Transverse colon (tissue), 4 donors: ENCODE measurements around the gene KPNA6. TPM values are rescaled to one million over a fixed set of nuclear protein-coding genes. Genes with fewer than 3 reads are reported as not detected.
A peak's percentile ranks its signal among the peaks of the same experiment; 100 is the strongest.

Experiments used
- DNase-seq: peaks from one replicate; pipeline ENCODE4 v3.0.0-alpha.2; 2019
- H3K27ac ChIP-seq, 4 donors: fragments of 200-600 bp; sonication (generic); 2 replicates each; pipeline ENCODE4 v1.5.1; 2016 to 2018; ENCODE audit warnings: inconsistent platforms in 4 of 4
- H3K27me3 ChIP-seq: fragments of 200-600 bp; sonication (generic); 2 replicates; pipeline ENCODE4 v1.5.1; 2017; ENCODE audit warnings: inconsistent platforms
- H3K36me3 ChIP-seq, 4 donors: fragments of 200-600 bp; sonication (generic); 2 replicates each; pipeline ENCODE4 v1.5.1; 2017 to 2019; ENCODE audit warnings: inconsistent platforms in 4 of 4
- H3K4me1 ChIP-seq, 4 donors: fragments of 200-600 bp; sonication (generic); 2 replicates each; pipeline ENCODE4 v1.5.1; 2017 to 2020; ENCODE audit warnings: inconsistent platforms in 4 of 4
- H3K4me3 ChIP-seq, 4 donors: fragments of 200-600 bp; sonication (generic); 1 replicate in 1 of 4; 2 replicates in 3 of 4; pipeline versions ENCODE4 v1.5.1 to v1.6.1; 2017 to 2019; ENCODE audit warnings: inconsistent platforms in 4 of 4
- H3K9me3 ChIP-seq, 2 donors: fragments of 200-600 bp; sonication (generic); 2 replicates each; pipeline ENCODE4 v1.5.1; 2017 to 2019; ENCODE audit warnings: inconsistent platforms in 2 of 2
- EP300 ChIP-seq: sonication (generic); formaldehyde crosslinking; IDR thresholded peaks from one replicate; pipeline ENCODE4 v1.6.1; 2017; ENCODE audit warnings: antibody characterized with exemption, low read depth
- POLR2A ChIP-seq: fragments of 450-650 bp; IDR thresholded peaks from one replicate; pipeline ENCODE4 v1.6.1; 2016; ENCODE audit warnings: antibody characterized with exemption, mild to moderate bottlenecking, moderate library complexity
- POLR2AphosphoS5 ChIP-seq, 3 donors: sonication (generic); formaldehyde crosslinking; IDR thresholded peaks; one replicate each; pipeline ENCODE4 v1.6.1; 2016; ENCODE audit warnings: antibody characterized with exemption in 3 of 3
- WGBS, 2 donors: methylation state at CpG; one replicate each; pipeline ENCODE4 v1.1.5; 2018; ENCODE audit warnings: low coverage in 1 of 2; 5-methylcytosine and 5-hydroxymethylcytosine counted together
- in situ Hi-C, 4 donors: fragments of 200-750 bp; cut with MboI; loops; one replicate each; pipeline versions ENCODE4 v1.15.0 to v1.15.1; 2017; ENCODE audit warnings: low sequenced_read_pairs in 3 of 4, low pct_ligation_motif_present in 1 of 4, low pct_unique_long_range_greater_than_20kb in 1 of 4
- intact Hi-C: fragments of 100-400 bp; cut with DNase I; formaldehyde crosslinking; loops from one replicate; pipeline ENCODE4 v1.15.1; 2023; ENCODE audit warnings: low total_unique reads
- total RNA-seq, 4 donors: library from RNA; depleted of rRNA; stranded (reverse); fragments of >200 nt; gene quantifications; one replicate each; pipeline ENCODE4 v1.1.0, GENCODE V29; 2016
- TF ChIP-seq, protein P1 (sequence below), 5 experiments: fragments of 200-600 bp in 3 of 5; fragments of 450-650 bp in 2 of 5; sonication (generic) in 3 of 5; IDR thresholded peaks; 1 replicate in 2 of 5; 2 replicates in 3 of 5; pipeline ENCODE4 v1.5.1; 2016 to 2017; ENCODE audit warnings: antibody characterized with exemption in 5 of 5, inconsistent platforms in 3 of 5, mild to moderate bottlenecking in 2 of 5, moderate library complexity in 1 of 5

KPNA6 gene
- total RNA-seq, 4 donors from 2014 or later = 20.5 to 30.5 (median 25.4) TPM

DNA sequence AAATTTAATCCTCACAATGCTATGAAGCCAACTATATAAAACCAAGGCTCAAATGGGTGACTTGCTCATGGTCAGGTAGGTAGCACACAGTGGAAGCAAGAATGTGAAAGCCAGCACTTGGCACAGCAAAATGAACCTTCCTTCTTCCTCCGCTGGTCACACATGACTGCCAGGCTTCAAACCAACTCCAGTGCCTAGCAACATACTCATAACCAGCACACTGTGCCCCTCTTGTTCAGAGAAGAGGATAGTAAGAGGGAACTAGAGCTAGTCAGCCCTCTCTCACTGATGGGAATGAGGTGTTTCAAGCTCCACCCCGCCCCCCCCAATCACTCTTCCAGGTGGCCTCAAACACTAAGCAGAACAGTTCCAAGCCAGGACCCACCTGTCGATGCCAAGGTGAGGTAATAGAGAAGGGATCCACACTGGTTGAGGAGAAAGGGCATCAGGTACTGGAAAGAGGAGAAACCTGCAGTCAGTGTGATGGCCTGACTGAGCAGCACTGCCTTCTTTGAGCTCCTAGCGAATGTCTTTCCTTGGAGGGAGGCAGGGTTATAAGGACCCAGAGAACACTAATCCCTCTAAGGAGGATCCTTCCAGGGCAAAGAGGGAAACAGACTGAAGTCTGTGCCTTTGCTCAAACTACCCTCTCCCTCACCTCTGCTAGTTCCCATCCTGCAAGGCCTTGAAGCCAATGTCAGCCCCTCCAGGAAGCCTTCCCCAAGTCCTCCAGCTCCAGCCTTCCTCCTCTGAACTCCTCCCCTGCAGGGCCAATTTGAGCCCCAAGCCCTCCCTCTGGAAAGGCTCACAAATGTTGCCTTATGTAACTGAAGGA lies 113.1 kb downstream of the KPNA6 start:
- intact Hi-C loops = no loop called here
- WGBS, 2 donors = 89 to 100% methylated on average over 2 to 4 of the region's 4 CpGs

DNA sequence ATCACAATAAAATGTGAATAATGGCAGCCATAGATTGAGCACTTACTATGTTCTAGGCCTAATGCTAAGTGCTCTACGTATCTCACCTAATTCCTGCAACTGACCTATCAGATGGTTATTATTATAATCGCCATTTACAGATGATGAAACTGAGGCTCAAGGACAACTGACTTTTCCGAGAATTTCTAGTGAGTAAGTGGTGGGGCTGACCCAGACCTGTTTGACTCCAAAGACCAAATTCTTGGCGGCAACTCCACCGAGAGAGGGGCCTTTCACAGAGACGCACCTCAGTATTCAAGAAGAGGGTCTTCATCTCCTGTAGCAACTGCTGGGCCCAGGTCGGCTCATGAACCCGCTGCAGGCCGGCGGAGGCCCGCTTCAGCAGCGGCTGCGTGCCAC lies 113.7 kb downstream of the KPNA6 start:
- intact Hi-C loops = no loop called here
- Histone ChIP-seq H3K36me3 (peaks cover 0 to 12% (median 2%) of the 10 kb centered on the region in 4 donors), H3K9me3 (no peaks in the 10 kb centered on the region), H3K4me1 (peaks cover 23 to 35% (median 29%) of the 10 kb centered on the region in 4 donors), H3K27ac (peak overlapping the region; percentile 87 to 93 (median 91)), H3K27me3 (no peaks in the 10 kb centered on the region), H3K4me3 (peak overlapping the region; percentile 79 to 98 (median 90))
- 7 to 20% methylated on average over 2 to 11 of the region's 13 CpGs for WGBS, 2 donors
- no peak for DNase-seq
- in situ Hi-C loops = loop anchor here in 1 of 4 donors (25.0 kb wide), 1 partner anchor 166 kb away; the partner anchor contains the start of gene BSDC1
- TF ChIP-seq, protein P1, sequence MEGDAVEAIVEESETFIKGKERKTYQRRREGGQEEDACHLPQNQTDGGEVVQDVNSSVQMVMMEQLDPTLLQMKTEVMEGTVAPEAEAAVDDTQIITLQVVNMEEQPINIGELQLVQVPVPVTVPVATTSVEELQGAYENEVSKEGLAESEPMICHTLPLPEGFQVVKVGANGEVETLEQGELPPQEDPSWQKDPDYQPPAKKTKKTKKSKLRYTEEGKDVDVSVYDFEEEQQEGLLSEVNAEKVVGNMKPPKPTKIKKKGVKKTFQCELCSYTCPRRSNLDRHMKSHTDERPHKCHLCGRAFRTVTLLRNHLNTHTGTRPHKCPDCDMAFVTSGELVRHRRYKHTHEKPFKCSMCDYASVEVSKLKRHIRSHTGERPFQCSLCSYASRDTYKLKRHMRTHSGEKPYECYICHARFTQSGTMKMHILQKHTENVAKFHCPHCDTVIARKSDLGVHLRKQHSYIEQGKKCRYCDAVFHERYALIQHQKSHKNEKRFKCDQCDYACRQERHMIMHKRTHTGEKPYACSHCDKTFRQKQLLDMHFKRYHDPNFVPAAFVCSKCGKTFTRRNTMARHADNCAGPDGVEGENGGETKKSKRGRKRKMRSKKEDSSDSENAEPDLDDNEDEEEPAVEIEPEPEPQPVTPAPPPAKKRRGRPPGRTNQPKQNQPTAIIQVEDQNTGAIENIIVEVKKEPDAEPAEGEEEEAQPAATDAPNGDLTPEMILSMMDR (IDR thresholded peaks at IDR 0.05) = no peak
- TF ChIP-seq POLR2AphosphoS5 (IDR thresholded peaks at IDR 0.05) = no peak
- TF ChIP-seq EP300 = no peak
- no peak for TF ChIP-seq POLR2A

More for the DNA sequence above, 113.1 kb downstream of the KPNA6 start:
- DNase-seq = no peak
- Histone ChIP-seq H3K27ac (peak overlapping the region; percentile 87 to 93 (median 91)), H3K4me1 (peaks cover 27 to 41% (median 35%) of the 10 kb centered on the region in 4 donors), H3K4me3 (peak overlapping the region in 3 of 4 donors; percentile 79 to 95 (median 84)), H3K36me3 (peaks cover 0 to 6% (median 0%) of the 10 kb centered on the region in 4 donors), H3K9me3 (no peaks in the 10 kb centered on the region), H3K27me3 (no peaks in the 10 kb centered on the region)
- no peak for TF ChIP-seq POLR2AphosphoS5 (IDR thresholded peaks at IDR 0.05)
- TF ChIP-seq POLR2A = no peak
- no peak for TF ChIP-seq EP300
- TF ChIP-seq, protein P1 (IDR thresholded peaks at IDR 0.05) = no peak
- in situ Hi-C loops = loop anchor here in 1 of 4 donors (25.0 kb wide), 1 partner anchor 166 kb away; the partner anchor contains the start of gene BSDC1

DNA sequence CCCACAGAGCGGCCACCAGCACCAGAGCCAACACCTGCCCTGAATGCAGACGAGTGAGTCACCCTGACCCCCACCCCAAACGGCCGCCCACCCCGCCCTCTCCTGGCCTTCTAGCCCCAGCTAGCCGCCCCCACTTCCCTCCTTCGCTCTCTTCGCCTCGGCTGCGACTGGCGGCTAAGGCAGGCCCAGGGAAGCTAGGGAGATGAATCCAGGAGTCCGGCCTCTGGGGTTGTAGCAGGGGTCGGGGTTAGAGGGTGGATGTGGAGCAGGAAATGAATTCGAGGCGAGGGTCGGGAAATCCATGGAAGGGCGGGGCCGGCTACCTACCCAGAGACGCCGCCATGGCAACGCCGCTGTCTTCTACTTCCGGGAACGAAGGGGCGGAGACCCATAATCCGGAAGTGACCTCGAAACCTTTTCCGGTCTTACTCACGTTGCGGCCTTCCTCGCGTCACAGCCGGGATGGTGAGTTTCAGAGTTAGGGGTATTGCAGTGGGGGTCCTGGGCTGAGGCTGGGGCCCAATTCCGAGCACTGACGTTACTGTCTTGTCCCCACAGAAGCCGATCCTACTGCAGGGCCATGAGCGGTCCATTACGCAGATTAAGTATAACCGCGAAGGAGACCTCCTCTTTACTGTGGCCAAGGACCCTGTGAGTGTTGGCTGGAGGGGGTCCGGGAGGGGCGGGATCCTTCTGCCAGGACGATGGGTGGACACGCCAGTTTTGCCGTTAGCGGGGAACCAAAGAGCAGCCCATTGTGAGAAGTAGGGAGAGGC lies 114.3 kb downstream of the KPNA6 start, which contains the start of the genes EIF3I and TMEM234:
Gene EIF3I (plus strand): TSS at position 428 of the 776 bp plus-strand sequence. CDS start 35 bp downstream, at position 463.
Gene TMEM234 (minus strand): TSS at position 374 of the 776 bp plus-strand sequence. CDS start 31 bp downstream, at position 343.
- H3K36me3 ChIP-seq = peaks cover 0 to 12% (median 3%) of the 10 kb centered on the region in 4 donors
- peak within 1 kb of the TSS; percentile 79 to 98 (median 90) for H3K4me3 ChIP-seq
- H3K27me3 ChIP-seq = no peaks in the 10 kb centered on the region
- TF ChIP-seq, protein P1 (IDR thresholded peaks at IDR 0.05) = no peak
- TF ChIP-seq POLR2A (peak; percentile 71), EP300 (no peak), POLR2AphosphoS5 (IDR thresholded peaks at IDR 0.05) (peak; percentile 81 to 90 (median 85))
- peak within 1 kb of the TSS; percentile 87 to 93 (median 91) for H3K27ac ChIP-seq
- intact Hi-C loops = no loop called here
- WGBS, 2 donors = 0% methylated on average over 45 of the region's 46 CpGs; no CpG with 5 or more reads in 1 of the 2 donors
- DNase-seq = peak; percentile 95
- peaks cover 20 to 29% (median 24%) of the 10 kb centered on the region in 4 donors for H3K4me1 ChIP-seq
- H3K9me3 ChIP-seq = no peaks in the 10 kb centered on the region
- in situ Hi-C loops = loop anchor here in 1 of 4 donors (25.0 kb wide), 1 partner anchor 165 kb away; the partner anchor contains the start of gene BSDC1
